GM19239 (cell line): ENCODE data around the gene C1orf146.
"Not testable (repeated sequence)": the region's sequence is repeated elsewhere in the genome, so short reads cannot be mapped to it uniquely, and the experiment has no call there.

Experiments
- DNase-seq: peaks from one replicate; pipeline ENCODE4 v3.0.0; 2011; ENCODE audit warnings: low spot score; ENCODE audit not compliant: insufficient read length
- FAIRE-seq: peaks from 2 replicates; lab custom pipeline; 2011; peaks lifted over from hg19 to GRCh38; lab: Jason Lieb, UNC

C1orf146 gene

DNA sequence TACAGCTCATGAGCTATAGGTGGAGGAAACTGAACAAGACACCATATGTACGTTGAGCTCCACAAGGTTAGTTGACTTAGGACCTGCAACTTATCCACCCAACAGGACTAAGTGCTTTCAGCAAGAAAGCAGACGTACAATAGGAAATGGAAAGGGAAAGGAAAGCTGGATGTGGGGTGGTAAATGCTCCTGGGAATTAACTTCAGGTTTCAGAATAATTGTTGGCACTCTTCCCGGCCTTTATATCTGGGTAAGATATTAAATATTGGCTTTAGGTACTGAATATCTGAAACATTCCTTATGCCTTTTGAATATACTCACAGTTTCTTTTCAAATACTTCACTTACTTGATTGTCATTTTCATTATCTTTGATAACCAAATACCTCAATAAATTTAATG, 44.8 kb downstream of the C1orf146 start:
- no peak for FAIRE-seq
- DNase-seq = no peak

DNA sequence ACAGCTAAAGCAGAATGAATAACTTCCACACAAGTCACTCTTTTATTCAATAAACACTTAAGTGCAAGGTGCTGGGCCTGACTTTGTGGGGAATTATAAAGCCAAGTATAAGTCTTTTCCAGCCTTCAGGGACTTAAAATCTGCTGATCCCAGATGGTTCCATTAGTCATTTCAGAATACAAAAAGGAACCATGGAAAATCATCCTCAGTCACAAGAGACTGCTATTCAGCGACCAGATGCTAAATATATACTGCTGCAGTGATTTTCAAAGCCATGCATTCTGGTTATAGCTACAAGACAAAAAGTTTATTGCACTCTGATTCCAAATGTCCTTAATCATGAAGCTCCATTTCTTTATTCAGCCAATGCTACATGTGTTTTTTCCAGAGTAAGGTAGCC, 55.3 kb downstream of the C1orf146 start:
- FAIRE-seq (no peak), DNase-seq (no peak)

DNA sequence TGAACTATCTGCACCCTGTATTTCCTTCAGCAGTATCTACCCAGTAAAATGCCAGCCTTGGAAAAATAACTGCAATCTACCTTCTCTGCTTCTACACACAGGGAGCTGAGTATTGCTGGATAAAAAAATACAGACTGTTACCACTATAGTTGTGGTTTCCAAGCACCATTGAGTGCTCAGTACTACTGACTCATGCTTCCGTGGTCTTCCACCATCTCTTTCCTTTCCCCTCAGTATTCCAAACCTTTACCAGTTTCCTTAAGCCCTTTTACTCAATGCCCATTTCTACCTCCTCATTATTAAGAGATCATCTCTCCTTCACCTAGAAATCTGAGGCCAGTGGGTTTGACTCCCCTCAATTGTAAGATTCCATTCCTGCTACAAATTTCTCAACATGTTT, 57.2 kb downstream of the C1orf146 start:
- FAIRE-seq (no peak), DNase-seq (no peak)

DNA sequence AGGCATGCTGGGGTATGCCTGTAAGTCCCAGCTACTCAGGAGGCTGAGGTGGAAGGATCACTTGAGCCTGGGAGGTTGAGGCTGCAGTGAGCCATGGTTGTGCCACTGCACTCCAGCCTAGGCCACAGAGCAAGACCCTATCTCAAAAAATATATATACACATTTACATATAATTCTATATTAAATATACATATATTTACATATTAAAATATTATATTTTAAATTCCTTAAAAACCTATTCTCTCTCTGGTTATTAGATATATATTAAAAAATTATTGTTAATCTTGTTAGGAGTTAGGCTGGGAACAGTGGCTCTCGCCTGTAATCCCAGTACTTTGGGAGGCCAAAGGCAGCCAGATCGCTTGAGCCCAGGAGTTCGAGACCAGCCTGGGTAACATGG, 58.4 kb downstream of the C1orf146 start:
- DNase-seq (no peak), FAIRE-seq (no peak)

DNA sequence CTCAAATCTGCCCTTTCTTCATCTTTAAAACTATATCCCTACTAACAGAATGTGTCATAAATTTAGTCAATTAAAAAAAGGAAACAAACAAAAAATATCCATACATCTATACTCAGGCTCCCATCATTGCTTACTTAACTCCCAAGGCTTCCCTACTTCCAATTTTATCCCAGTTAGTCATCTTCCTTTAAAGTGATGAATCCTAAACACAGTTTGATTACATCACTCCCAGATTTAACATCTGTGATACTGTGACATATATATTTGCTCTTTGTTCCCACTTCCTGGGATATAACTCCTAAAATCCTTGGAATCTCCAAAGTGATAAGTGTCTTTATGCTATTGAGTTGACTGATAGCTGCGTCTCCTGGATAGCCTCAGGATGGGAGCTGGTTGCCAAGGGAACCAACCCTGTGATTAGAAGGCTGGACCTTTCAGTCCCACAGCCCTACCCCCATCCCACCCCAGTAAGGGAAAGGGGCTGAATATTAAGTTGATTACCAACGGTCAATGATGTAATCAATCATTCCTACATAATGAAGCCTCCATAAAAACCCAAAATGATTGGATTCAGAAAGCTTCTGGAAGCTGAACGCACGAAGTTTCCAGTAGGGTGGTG, 59.5 kb downstream of the C1orf146 start:
- DNase-seq = no peak

GRCh38 chr1:92279781-92280180, 62.1 kb downstream of the C1orf146 start:
- not testable (repeated sequence) for DNase-seq, FAIRE-seq

More for the DNA sequence above, 59.5 kb downstream of the C1orf146 start:
- FAIRE-seq = no peak

GRCh38 chr1:92281411-92281810, 63.7 kb downstream of the C1orf146 start:
- not testable (repeated sequence) for DNase-seq, FAIRE-seq

DNA sequence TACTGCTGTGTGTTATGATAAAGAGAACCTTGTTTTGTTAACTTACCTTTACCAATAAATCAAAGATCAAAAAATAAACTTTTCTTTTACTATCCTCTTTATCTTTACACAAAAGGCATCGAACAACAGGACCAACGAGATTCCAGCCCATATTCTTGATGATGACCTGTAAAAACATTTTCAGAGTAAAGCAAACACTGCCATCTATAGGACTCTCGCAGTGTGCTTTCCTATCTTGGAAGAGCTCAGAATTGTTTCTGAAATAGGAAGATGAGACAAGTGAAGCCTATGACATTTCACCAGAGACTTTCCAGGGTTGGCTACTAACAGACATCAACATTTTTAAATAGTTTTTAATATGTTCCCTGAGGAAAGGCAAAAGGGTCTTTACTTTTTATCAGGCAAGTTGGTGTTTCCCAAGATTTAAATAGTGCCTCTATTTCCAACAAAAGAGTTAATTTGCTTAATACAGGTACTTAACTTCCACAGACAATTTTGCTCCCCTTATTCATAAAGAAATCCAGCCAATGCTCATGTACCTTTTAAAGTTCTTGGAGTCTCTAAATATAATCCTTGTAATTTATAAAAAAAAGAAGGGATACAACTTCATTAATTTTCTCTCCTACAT, 73.8 kb downstream of the C1orf146 start:
- FAIRE-seq = peak; percentile 52

More for the DNA sequence above, 73.8 kb downstream of the C1orf146 start:
- no peak for DNase-seq
